ENCODE results near the gene USP24. TPM values are rescaled to one million over a fixed set of nuclear protein-coding genes. Genes with fewer than 3 reads are reported as not detected.

Gene USP24
- total and polyA plus RNA-seq, 2 donors (not counting 3 experiments of a cell fraction or from before 2014, with no cell fraction given) = 8.2 to 30.0 TPM

GRCh38 chr1:55222152-55222551 lies 7.0 kb upstream of the USP24 start:
- no peak overlapping the region for H3K27ac ChIP-seq (ENCODE audit: insufficient read depth, low read depth, low read length)
- no TSS peak for BruUV-seq (replicated peaks)
- H3K9me3 ChIP-seq (replicated peaks; ENCODE audit: control insufficient read depth, insufficient read depth, low read length) = no peaks in the 10 kb centered on the region
- H3K36me3 ChIP-seq (ENCODE audit: control insufficient read depth in 2 of 2, extremely low read depth in 1 of 2, insufficient read depth in 2 of 2, low read length in 2 of 2) = no peaks in the 10 kb centered on the region
- H3K4me2 ChIP-seq (ENCODE audit: insufficient read depth, low read length) = no peak overlapping the region
- DNase-seq (ENCODE audit: low read depth, low spot score) (no peak), FAIRE-seq (no peak)
- ChIA-PET CTCF (interaction anchor here (1.6 kb wide), 1 partner anchor 9 kb away, joined by 5 read pairs; no protein-coding TSS in a partner anchor), POLR2A (no interaction called here)
- no peaks in the 10 kb centered on the region for H3K9me1 ChIP-seq (replicated peaks; ENCODE audit: control insufficient read depth, extremely low read depth, insufficient read depth, low read length)
- H3K4me1 ChIP-seq (ENCODE audit: control insufficient read depth, extremely low read depth, insufficient read depth, low read length) = peaks cover 9% of the 10 kb centered on the region
- no peak overlapping the region for H2AFZ ChIP-seq (ENCODE audit: low read depth, low read length)
- dilution Hi-C loops (cut with MboI; ENCODE audit: extremely low pct_ligation_motif_present, low sequenced_read_pairs) (no loop called here), intact Hi-C loops (cut with micrococcal nuclease) (no loop called here)
- peaks cover 7% of the 10 kb centered on the region in 2 experiments for H3K27me3 ChIP-seq (ENCODE audit: control insufficient read depth in 2 of 2, insufficient read depth in 2 of 2, low read length in 2 of 2)
- H3K79me2 ChIP-seq (ENCODE audit: control insufficient read depth, insufficient read depth, low read length) = no peaks in the 10 kb centered on the region
- H3K4me3 ChIP-seq (replicated peaks in 1 of 3; ENCODE audit: insufficient read depth in 1 of 3, low read depth in 1 of 3, low read length in 3 of 3) = no peak overlapping the region
- H3K9ac ChIP-seq (replicated peaks; ENCODE audit: extremely low read depth, insufficient read depth, low read length) = no peak overlapping the region
- TF ChIP-seq POLR2A (IDR thresholded peaks at IDR 0.05; ENCODE audit: low read depth, low read length) (no peak), MAX (IDR thresholded peaks at IDR 0.05; ENCODE audit: insufficient read depth, insufficient read length) (no peak), CTCF (IDR thresholded peaks at IDR 0.05; ENCODE audit: extremely low read depth in 1 of 2, insufficient read depth in 1 of 2, low read depth in 1 of 2, low read length in 2 of 2) (no peak), GATA2 (IDR thresholded peaks at IDR 0.05; ENCODE audit: insufficient read depth, insufficient read length, low read depth, low read length) (no peak), POLR2AphosphoS5 (IDR thresholded peaks at IDR 0.05; ENCODE audit: insufficient read depth, low read depth, low read length) (no peak), MYC (IDR thresholded peaks at IDR 0.05; ENCODE audit: low read depth, low read length) (no peak), EZH2 (IDR thresholded peaks at IDR 0.05; ENCODE audit: borderline replicate concordance, low read depth, low read length, severe bottlenecking) (no peak), FOS (IDR thresholded peaks at IDR 0.05; ENCODE audit: borderline replicate concordance, insufficient read depth, low read length) (no peak), JUN (IDR thresholded peaks at IDR 0.05; ENCODE audit: borderline replicate concordance, insufficient read depth, insufficient read length, low read depth) (no peak)
- H4K20me1 ChIP-seq (replicated peaks; ENCODE audit: control insufficient read depth, extremely low read depth, insufficient read depth, low read length) = no peaks in the 10 kb centered on the region

All from endothelial cell of umbilical vein (primary cell).